ENCODE data around the gene ETV6.
A peak's percentile ranks its signal among the peaks of the same experiment; 100 is the strongest.

DNA sequence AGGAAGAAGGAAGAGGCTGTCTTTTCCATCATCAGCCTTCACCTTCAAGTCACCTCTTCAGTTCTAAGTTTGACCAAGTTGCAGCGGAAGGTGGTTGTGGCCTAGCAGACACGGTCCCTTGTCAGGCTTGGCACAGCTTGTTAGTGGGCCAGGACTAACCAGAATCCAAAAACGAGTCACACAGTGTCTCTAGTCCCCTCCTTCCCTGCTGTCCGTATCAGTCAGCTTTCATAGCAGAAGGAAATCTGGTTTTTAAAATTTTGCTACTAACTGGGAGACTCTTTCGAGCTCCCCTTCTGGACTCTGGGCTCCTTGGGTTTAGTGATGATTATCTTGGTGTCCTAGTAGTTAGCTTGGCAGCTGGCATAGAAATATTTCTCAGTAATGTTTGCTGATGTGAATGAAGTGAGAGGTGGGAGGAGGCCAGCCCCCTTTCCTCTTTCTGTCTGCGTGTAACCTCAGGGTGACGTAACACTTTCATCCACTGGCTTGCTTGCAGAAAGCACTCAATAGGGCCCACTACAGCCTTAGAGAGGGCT lies 3.8 kb downstream of the ETV6 start:
- peak; percentile 9 for TF ChIP-seq CTCF (IDR thresholded peaks at IDR 0.05; ENCODE audit: borderline replicate concordance, extremely low read depth, low read length, poor library complexity, severe bottlenecking)
- TF ChIP-seq EZH2 (IDR thresholded peaks at IDR 0.05; ENCODE audit: borderline replicate concordance, low read depth, low read length, severe bottlenecking): no peak
